ENCODE results near the gene KCNJ2. TPM values are rescaled to one million over a fixed set of nuclear protein-coding genes. Genes with fewer than 3 reads are reported as not detected.

Gene KCNJ2
- total RNA-seq, 2 experiments from 2014 or later = not detected

GRCh38 chr17:70207184-70207583 is 37.9 kb downstream of the KCNJ2 start:
- ATAC-seq = no peak
- H3K4me1 Mint-ChIP-seq = peaks cover 3% of the 10 kb centered on the region
- intact Hi-C loops (cut with DNase I, micrococcal nuclease) = no loop called here

GRCh38 chr17:70208080-70208794 is 38.9 kb downstream of the KCNJ2 start:
- POLR2A ChIA-PET = no interaction called here
- no peaks in the 10 kb centered on the region for H3K9me3 Mint-ChIP-seq (ENCODE audit: low read depth)

More at GRCh38 chr17:70207184-70207583, 37.9 kb downstream of the KCNJ2 start:
- no peaks in the 10 kb centered on the region for H3K9me3 Mint-ChIP-seq (ENCODE audit: low read depth)
- no peak for DNase-seq
- no peaks in the 10 kb centered on the region for H3K36me3 Mint-ChIP-seq (ENCODE audit: low read depth)
- no peak overlapping the region for H3K27ac Mint-ChIP-seq
- ChIA-PET CTCF (no interaction called here), POLR2A (no interaction called here)
- no peak overlapping the region for H3K4me3 Mint-ChIP-seq
- H3K27me3 Mint-ChIP-seq = no peaks in the 10 kb centered on the region

GRCh38 chr17:70208825-70209555 is 39.7 kb downstream of the KCNJ2 start:
- Mint-ChIP-seq H3K4me1 (peaks cover 3% of the 10 kb centered on the region), H3K9me3 (ENCODE audit: low read depth) (no peaks in the 10 kb centered on the region)
- ATAC-seq = no peak

More at GRCh38 chr17:70208080-70208794, 38.9 kb downstream of the KCNJ2 start:
- CTCF ChIA-PET = no interaction called here
- DNase-seq (no peak), ATAC-seq (no peak)
- no peak overlapping the region for H3K27ac Mint-ChIP-seq
- H3K4me3 Mint-ChIP-seq = no peak overlapping the region
- H3K36me3 Mint-ChIP-seq (ENCODE audit: low read depth) = no peaks in the 10 kb centered on the region
- H3K27me3 Mint-ChIP-seq = no peaks in the 10 kb centered on the region
- peaks cover 3% of the 10 kb centered on the region for H3K4me1 Mint-ChIP-seq
- intact Hi-C loops (cut with DNase I, micrococcal nuclease) = no loop called here

GRCh38 chr17:70215656-70216055 is 46.3 kb downstream of the KCNJ2 start:
- Mint-ChIP-seq H3K27me3 (no peaks in the 10 kb centered on the region), H3K4me3 (no peak overlapping the region), H3K9me3 (ENCODE audit: low read depth) (no peaks in the 10 kb centered on the region), H3K36me3 (ENCODE audit: low read depth) (no peaks in the 10 kb centered on the region), H3K27ac (no peak overlapping the region), H3K4me1 (no peaks in the 10 kb centered on the region)
- ChIA-PET CTCF (no interaction called here), POLR2A (no interaction called here)
- no peak for DNase-seq
- no peak for ATAC-seq
- intact Hi-C loops (cut with DNase I, micrococcal nuclease) = no loop called here

More at GRCh38 chr17:70208825-70209555, 39.7 kb downstream of the KCNJ2 start:
- Mint-ChIP-seq H3K27ac (no peak overlapping the region), H3K27me3 (no peaks in the 10 kb centered on the region), H3K36me3 (ENCODE audit: low read depth) (no peaks in the 10 kb centered on the region), H3K4me3 (no peak overlapping the region)
- DNase-seq = no peak
- intact Hi-C loops (cut with DNase I, micrococcal nuclease) = no loop called here
- CTCF ChIA-PET = interaction anchor here (0.7 kb wide), 2 partner anchors 76 to 143 kb away, joined by 3 read pairs; no protein-coding TSS in a partner anchor
- POLR2A ChIA-PET = no interaction called here

- no peak for DNase-seq
- POLR2A ChIA-PET = no interaction called here
- Mint-ChIP-seq H3K4me1 (no peaks in the 10 kb centered on the region), H3K27ac (no peak overlapping the region), H3K36me3 (ENCODE audit: low read depth) (no peaks in the 10 kb centered on the region), H3K4me3 (no peak overlapping the region), H3K9me3 (ENCODE audit: low read depth) (no peaks in the 10 kb centered on the region), H3K27me3 (no peaks in the 10 kb centered on the region)
- intact Hi-C loops (cut with DNase I, micrococcal nuclease) = no loop called here
- no peak for ATAC-seq
- CTCF ChIA-PET = no interaction called here
Measured at GRCh38 chr17:70217571-70217970, 48.2 kb downstream of the KCNJ2 start.

- intact Hi-C loops (cut with DNase I, micrococcal nuclease) = no loop called here
- Mint-ChIP-seq H3K27ac (no peak overlapping the region), H3K4me1 (no peaks in the 10 kb centered on the region), H3K36me3 (ENCODE audit: low read depth) (no peaks in the 10 kb centered on the region), H3K27me3 (peaks cover 3% of the 10 kb centered on the region), H3K4me3 (no peak overlapping the region), H3K9me3 (ENCODE audit: low read depth) (no peaks in the 10 kb centered on the region)
- POLR2A ChIA-PET = no interaction called here
- DNase-seq (no peak), ATAC-seq (no peak)
- CTCF ChIA-PET = no interaction called here
Measured at GRCh38 chr17:70225276-70225675, 55.9 kb downstream of the KCNJ2 start.

Other genes with a start within 250 kb of the KCNJ2 start
- not detected for gene KCNJ16, start 94.3 kb upstream of the KCNJ2 start, total RNA-seq

All from activated CD4-positive, alpha-beta T cell treated with anti-CD3 and anti-CD28 coated beads for 36 hours (primary cell).